ENCODE measurements around the gene RNPEPL1. TPM values are rescaled to one million over a fixed set of nuclear protein-coding genes. Genes with fewer than 3 reads are reported as not detected.

The RNPEPL1 gene
- total RNA-seq, 2 donors from 2014 or later, result 22.6 to 51.2 TPM

DNA sequence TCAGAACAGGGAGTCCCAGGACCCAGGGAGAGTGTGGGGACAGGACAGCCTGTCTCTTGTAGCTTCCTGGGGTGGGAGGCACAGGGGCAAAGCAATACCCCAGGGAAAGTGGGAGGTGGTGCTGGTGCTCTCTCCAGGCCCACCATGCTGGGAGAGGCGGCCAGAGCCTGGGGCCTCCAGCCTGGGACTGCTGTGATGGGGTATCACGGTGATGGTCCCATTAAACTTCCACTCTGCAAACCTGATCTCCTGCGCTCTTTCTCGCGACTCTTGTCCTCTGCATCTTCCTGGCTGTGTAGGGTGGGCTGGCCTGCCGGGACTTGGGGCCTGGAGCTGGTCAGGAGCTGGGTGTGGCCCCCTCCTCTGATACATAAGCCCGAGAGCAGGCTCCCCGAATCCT lies 10.2 kb downstream of the RNPEPL1 start:
- DNase-seq (ENCODE audit: low spot score in 2 of 2) (no peak), ATAC-seq (no peak)
- H3K36me3 Mint-ChIP-seq, result no peaks in the 10 kb centered on the region
- no peaks in the 10 kb centered on the region for H3K9me3 Mint-ChIP-seq
- peak overlapping the region; percentile 72 to 85 for H3K27ac Mint-ChIP-seq

DNA sequence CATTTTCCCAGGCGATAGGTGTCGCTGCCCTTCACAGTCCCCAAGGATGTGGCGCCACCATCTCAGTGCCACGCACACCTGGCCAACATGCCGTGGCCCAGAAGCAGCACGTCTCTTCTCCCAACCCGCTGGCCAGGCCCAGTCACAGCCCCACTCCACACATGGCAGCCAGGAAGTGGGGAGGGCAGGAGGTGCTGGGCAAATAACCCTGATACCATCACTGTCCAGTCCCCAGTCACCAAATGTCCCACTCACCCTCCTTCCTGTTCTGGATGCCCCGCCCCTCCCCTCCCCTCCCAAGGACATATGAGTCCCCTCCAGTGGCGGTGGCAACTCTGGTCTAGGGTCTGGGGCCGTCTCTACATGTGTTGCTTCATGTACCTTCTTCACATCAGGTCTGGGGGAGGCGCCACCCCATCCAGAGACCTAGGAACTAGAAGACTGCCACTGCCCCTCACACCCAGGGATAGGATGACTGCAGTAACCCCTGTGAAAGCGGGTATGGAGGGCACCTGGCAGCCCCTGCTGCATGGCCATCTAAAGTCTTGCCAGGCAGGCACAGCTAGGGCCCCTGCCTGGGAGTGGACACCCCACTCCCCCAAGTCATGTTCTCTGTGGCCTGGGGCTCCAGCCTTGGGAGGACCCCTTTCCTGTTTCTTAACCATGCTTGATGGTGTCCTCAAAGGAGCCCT lies 10.9 kb downstream of the RNPEPL1 start:
- peak overlapping the region; percentile 85 to 86 for H3K27ac Mint-ChIP-seq
- H3K36me3 Mint-ChIP-seq, result no peaks in the 10 kb centered on the region
- H3K9me3 Mint-ChIP-seq, result no peaks in the 10 kb centered on the region
- DNase-seq (ENCODE audit: low spot score in 2 of 2), result no peak
- peak in 1 of 2 donors; percentile 23 for ATAC-seq

DNA sequence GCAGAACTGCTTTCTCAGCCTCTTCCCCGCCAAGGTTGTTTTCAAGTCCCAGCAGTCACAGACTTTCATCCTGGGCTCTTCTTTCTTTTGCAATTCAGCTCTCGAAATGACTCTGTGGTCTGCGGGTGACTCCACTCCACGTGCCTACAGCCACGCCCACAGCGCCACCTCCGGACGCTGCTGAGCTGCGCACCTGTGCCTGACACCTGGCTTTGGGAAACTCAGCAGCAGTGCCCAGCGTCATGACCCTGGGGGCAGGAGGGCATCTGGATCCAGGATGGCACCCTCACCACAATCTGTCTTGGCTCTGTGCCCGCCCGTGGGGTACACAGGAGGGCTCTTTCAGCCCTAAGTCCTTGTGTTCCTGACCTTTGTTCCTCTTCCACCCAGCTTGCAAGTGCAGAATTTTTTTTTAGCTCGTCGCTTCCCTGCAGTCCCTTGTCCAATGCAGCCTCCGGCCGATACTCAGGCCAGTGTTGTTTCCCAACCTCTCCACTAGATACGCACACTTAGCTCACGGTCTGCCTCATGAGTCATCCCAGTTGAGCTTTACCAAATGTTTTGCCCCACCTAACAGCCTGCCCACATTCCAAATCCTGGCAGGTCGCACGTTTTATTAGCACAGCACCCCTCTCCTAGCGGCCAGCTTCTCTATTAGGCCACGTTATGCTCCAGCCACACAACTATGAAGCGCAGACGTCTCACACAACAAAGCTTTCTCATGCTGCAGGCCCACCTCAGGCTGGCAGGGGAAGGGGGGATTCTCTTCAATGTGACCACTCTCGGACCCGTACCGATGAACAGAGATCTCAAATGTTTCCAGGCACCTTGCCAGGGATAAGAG lies 11.7 kb downstream of the RNPEPL1 start:
- peak overlapping the region; percentile 85 to 86 for H3K27ac Mint-ChIP-seq
- H3K9me3 Mint-ChIP-seq, result no peaks in the 10 kb centered on the region
- no peaks in the 10 kb centered on the region for H3K36me3 Mint-ChIP-seq
- DNase-seq (ENCODE audit: low spot score in 2 of 2) (peak; percentile 68 to 77), ATAC-seq (peak; percentile 84 to 88)

DNA sequence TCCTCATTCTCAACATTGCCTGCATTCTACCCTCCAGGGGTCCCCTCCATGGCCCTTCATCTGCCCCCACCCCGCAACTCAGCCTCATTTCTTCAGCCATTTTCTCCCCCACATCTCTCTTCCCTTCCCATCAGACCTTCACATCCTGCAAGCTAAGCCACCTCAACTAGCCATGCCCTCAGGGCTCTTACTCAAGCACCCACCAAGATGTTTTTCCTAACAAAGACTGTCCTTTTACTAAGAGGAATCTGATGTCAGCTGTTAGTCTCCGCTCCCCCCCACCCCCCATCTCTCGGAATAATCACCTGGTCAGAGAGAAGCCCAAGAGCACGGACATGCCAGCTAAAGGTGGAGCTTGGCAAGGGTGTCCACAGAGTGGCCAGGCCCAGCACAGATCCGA lies 13.5 kb downstream of the RNPEPL1 start:
- ATAC-seq (no peak), DNase-seq (ENCODE audit: low spot score in 2 of 2) (no peak)
- Mint-ChIP-seq H3K27ac (no peak overlapping the region), H3K36me3 (peaks cover 6 to 8% of the 10 kb centered on the region in 2 donors), H3K9me3 (no peaks in the 10 kb centered on the region)

DNA sequence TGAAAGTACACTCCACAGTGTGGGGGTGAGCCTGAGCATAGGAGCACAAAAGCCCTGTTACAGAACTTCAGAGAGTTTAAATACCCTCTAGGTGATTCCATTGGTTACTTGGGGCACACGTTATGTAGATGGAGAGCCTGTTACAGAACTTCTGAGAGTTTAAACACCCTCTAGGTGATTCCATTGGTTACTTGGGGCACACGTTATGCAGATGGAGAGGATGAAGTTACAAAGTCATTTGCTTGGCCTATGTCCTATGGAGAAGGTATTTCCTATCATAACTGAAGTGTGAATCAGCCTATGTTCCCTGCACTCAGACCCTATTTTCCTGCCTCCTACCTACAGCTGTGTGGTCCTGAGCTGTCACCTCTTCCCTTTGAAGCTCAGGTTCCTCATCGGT lies 14.5 kb downstream of the RNPEPL1 start:
- no peak for ATAC-seq
- no peak for DNase-seq (ENCODE audit: low spot score in 2 of 2)
- Mint-ChIP-seq H3K36me3 (peaks cover 6 to 8% of the 10 kb centered on the region in 2 donors), H3K27ac (no peak overlapping the region), H3K9me3 (no peaks in the 10 kb centered on the region)

DNA sequence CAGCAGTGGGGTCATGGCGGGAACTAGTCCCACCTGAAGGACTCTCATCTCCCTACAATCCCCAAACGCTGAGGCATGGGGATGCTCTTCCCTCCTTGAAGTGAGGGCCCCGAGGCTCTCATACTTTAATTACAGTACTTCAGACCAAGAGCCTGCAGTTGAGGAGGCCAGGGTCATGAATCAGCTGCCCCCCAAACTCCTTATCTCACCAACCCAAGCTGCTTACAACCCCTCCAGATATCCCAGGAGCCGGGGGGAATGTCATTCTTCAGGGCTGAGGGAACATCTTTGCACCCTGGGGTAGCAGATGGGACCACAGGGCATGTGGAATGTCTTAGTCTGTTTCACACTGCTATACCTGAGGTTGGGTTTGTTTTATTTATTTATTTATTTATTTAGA lies 15.5 kb downstream of the RNPEPL1 start:
- Mint-ChIP-seq H3K9me3 (no peaks in the 10 kb centered on the region), H3K27ac (peak overlapping the region in 1 of 2 donors; percentile 22), H3K36me3 (peaks cover 6 to 8% of the 10 kb centered on the region in 2 donors)
- ATAC-seq, result no peak
- DNase-seq (ENCODE audit: low spot score in 2 of 2), result no peak

DNA sequence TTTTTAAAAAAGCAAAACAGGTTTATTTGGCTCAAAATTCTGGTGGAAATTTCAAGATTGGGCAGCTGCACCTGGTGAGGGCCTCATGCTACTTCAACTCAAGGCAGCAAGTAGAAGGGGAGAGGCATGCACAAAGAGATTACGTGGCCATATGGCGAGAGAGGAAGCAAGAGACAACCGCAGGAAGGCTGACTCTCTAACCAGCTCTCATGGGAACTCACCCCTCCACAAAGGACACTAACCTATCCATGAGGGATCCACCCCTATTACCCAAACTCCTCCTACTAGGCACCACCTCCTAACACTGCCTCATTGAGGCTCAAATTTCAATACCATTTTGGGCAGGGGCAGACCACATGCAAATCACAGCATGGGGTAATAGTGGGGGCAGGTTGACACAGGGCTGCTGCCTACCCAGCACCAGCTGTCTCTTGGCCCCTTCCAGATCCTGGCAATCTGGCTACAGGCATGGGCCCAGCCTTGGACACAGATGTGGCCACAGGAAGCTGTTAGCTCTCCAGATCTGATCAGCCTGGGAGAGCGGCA lies 16.3 kb downstream of the RNPEPL1 start:
- DNase-seq (ENCODE audit: low spot score in 2 of 2) (no peak), ATAC-seq (no peak)
- H3K36me3 Mint-ChIP-seq, result peaks cover 6 to 8% of the 10 kb centered on the region in 2 donors
- peak overlapping the region; percentile 70 to 96 for H3K27ac Mint-ChIP-seq
- no peaks in the 10 kb centered on the region for H3K9me3 Mint-ChIP-seq

DNA sequence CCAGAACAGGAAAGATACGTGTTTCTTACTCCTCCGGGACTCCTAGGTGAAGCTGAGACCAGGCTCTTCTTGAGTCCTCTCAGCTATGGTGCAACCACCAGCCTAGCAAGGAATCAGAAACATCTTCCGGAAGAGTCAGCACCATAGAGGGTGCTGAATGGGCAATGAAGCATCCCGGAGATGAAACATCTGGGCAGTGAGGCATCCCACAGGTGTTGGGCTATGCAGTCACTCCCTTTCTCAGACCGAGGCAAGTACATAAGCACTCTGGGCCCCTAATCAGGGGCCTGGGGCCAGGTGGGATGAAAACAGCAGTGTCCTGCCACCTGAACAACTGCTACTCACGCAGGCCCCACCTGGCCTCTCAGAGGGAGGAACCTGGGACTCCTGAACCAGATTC lies 16.8 kb downstream of the RNPEPL1 start:
- Mint-ChIP-seq H3K27ac (peak overlapping the region; percentile 69 to 96), H3K36me3 (peaks cover 6 to 8% of the 10 kb centered on the region in 2 donors), H3K9me3 (no peaks in the 10 kb centered on the region)
- DNase-seq (ENCODE audit: low spot score in 2 of 2) (no peak), ATAC-seq (no peak)

DNA sequence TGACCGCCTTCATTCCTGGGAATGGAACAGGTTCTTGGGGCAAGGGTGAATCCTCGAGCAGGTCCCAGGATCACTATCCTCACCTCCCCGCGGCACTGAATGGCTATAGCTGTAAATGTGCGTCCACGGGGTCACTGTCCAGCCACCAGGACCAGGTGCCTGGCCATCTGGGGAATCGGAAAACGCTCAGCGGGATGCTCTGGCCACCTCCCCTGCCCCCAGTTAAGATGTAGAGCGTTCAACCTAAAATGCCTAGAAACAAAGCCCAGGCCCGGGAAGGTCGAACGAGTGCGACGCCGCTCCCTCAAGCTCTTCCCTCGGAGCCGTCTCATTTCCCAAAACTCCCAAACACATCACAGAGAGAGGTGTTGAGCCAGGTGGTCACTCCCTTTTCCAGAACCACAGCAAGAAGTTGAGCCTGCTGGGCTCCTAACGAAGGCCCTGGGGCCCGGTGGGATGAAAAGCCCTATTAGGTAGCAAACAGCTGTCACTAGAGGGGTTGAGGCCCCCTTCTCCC lies 17.5 kb downstream of the RNPEPL1 start:
- DNase-seq (ENCODE audit: low spot score in 2 of 2), result no peak
- ATAC-seq, result no peak
- Mint-ChIP-seq H3K27ac (peak overlapping the region; percentile 96 to 97), H3K36me3 (peaks cover 6 to 8% of the 10 kb centered on the region in 2 donors), H3K9me3 (no peaks in the 10 kb centered on the region)

DNA sequence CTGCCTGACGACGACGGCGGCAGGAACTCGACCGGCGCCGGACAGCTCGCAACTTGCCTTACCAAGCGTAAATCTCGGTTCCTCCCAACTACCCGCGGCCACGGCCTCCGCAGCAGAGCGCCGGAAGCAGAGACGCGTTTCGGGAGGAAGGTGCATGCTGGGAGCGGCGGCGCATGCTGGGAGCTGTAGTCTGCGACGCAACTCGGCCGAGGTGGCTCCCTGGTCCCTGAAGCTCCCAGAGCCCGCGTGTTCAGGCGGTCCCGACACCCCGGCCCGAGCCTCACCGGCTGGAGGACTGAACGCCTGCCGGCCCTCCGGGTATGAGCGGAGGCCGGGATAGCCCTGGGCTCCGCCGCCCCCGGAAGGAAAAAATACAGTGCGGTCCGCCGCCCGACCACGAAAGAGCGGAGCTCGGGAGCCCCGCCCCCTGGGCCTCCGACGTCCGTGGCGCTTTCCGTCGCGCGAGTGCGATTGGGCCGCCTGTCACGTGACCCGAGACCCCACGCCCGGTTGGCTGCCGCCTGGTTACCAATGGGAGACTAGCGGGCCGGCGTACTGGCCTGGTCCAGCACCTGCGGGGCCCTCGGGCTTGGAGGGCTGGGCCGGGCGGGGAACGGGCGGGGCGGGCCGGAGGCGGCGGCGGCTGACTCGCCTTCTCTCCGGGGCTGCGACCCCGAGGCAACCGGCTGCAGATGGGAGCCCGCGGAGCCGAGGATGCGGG lies 18.1 kb downstream of the RNPEPL1 start, which contains the start of gene CAPN10:
CAPN10 (plus strand) TSS at position 537 of the 721 bp plus-strand sequence; CDS start at position 715, 178 bp downstream.
- H3K36me3 Mint-ChIP-seq, result peaks cover 6 to 8% of the 10 kb centered on the region in 2 donors
- DNase-seq (ENCODE audit: low spot score in 2 of 2), result peak; percentile 95 to 98

DNA sequence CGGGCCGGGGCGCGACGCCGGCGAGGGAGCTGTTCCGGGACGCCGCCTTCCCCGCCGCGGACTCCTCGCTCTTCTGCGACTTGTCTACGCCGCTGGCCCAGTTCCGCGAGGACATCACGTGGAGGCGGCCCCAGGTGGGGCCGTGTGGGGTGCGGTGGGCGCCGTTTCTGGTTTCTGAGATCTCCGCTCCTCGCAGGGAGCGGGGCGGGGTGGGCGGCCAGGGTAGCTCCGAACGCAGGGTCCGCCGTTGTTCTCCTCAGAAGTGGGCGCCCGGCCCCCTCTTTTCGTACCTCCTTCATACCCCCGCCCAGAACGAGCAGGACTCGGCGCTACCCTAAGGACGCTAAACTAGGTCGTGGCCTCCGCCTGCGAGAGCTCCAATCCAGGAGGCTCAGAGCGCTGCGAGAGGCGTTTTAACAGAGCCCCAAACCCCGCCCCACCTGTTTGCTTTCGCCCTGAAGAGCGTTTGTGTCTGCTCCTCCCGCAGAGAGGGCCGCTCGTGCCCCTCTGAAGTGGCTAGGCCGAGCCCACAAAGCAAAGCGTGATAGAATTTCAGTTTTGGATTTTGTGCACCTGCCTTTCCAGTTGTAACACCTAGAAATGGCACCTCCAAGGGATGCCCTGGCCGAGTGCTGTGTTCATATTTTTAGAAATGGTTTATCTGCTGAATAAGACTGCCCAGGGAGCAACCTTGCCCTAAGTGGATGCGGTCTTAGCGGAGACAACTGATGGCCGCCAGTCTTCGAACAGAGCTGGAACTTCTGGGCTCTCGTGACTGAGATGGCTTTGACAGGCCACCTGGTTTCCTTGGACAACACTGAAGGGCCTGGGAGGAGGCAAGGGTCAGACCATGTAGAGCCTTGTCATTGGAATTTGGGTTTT lies 18.9 kb downstream of the RNPEPL1 start:
- ATAC-seq (peak; percentile 23 to 46), DNase-seq (ENCODE audit: low spot score in 2 of 2) (peak in 1 of 2 donors; percentile 52)
- Mint-ChIP-seq H3K27ac (peak overlapping the region; percentile 84 to 96), H3K9me3 (no peaks in the 10 kb centered on the region), H3K36me3 (peaks cover 6 to 8% of the 10 kb centered on the region in 2 donors)

More for the DNA sequence above, 18.1 kb downstream of the RNPEPL1 start, which contains the start of gene CAPN10:
- Mint-ChIP-seq H3K9me3 (no peaks in the 10 kb centered on the region), H3K27ac (peak within 1 kb of the TSS; percentile 96 to 97)
- ATAC-seq, result peak; percentile 91 to 93

DNA sequence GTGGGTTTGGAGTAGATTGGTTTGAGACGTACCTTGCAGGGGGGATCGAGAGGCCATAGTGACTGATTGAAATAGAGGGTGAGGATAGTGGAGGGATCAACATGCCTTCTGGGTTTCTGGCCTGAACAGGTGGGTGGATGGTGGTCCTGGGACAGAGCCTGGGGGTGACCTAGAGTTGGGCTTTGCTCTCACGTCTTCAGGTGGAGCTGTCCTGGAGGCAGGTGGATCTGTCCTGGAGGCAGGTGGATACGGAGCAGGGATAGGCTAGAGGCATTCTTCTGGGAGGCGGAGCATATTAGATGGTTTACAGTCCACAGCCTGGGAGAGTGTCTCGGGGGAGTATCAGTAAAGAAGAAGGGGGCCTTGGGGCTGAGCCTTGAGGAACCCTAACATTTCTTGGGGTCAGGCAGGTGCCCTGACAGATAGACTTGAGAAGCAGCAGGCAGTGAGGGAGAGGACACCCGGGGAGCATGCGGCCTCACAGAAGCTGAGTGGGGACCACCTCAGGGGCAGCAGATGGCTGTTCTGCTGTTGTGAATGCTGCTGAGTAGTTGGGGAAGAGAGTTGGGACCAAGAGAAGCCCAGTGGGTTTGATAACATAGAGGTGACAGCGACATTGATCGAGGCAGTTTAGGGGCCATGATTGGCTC lies 19.8 kb downstream of the RNPEPL1 start:
- Mint-ChIP-seq H3K27ac (peak overlapping the region; percentile 84 to 96), H3K36me3 (peaks cover 6 to 8% of the 10 kb centered on the region in 2 donors), H3K9me3 (no peaks in the 10 kb centered on the region)
- DNase-seq (ENCODE audit: low spot score in 2 of 2), result no peak
- no peak for ATAC-seq

DNA sequence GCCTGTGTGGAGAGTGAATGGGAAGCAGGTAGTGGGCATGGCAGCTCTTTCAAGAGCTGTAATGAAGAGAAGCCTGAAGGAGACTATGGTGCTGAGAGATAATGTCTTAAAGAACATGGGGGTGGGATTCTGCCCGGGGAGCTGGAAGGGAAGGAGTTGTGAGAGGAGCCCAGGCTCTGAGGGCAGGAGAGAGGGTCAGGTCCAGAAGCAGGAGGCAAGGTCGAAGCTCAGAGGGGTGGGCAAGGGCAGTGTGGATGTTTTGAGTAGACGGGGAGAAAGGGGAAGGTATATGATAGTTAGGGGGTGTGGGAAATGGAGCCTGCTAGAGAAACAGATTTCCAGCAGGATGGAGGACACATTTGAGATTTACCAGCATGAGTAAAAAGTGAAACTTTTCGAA lies 20.4 kb downstream of the RNPEPL1 start:
- Mint-ChIP-seq H3K36me3 (peaks cover 6 to 8% of the 10 kb centered on the region in 2 donors), H3K9me3 (no peaks in the 10 kb centered on the region), H3K27ac (peak overlapping the region; percentile 27 to 84)
- ATAC-seq (no peak), DNase-seq (ENCODE audit: low spot score in 2 of 2) (no peak)

DNA sequence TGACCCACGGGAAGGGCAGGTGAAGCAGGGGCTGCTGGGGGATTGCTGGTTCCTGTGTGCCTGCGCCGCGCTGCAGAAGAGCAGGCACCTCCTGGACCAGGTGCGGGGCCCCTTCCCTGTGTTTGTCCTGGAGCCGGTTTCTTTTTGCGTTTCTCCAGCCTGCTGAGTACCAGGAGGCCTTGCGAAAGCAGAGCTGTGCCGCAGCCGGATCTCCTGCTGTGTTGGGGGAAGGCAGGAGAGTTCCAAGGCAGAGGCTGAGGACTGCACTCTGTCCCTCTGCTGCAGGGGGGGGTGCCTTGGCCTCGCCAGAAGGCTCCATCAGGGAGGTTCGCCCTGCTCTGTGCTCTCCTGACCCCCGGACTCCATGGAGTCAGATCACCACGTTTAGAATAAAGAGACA lies 21.1 kb downstream of the RNPEPL1 start:
- no peaks in the 10 kb centered on the region for H3K9me3 Mint-ChIP-seq
- ATAC-seq (no peak), DNase-seq (ENCODE audit: low spot score in 2 of 2) (no peak)
- peak overlapping the region; percentile 22 to 27 for H3K27ac Mint-ChIP-seq
- peaks cover 6 to 8% of the 10 kb centered on the region in 2 donors for H3K36me3 Mint-ChIP-seq
